GM12878 (cell line): ENCODE data around the gene SELENOP. TPM values are rescaled to one million over a fixed set of nuclear protein-coding genes. Genes with fewer than 3 reads are reported as not detected.

ENCODE experiments used
- ATAC-seq: fragments of 200-7000 bp; cut with Tn5 transposase; 3 replicates; pipeline ENCODE4 v1.9.1; 2020; ENCODE audit warnings: mild to moderate bottlenecking, moderate library complexity
- BruUV-seq: library from RNA; stranded (reverse); fragments of 400-500 nt; replicated peaks from 2 replicates; lab custom pipeline; 2021; lab: Mats Ljungman, UMichigan
- CTCF ChIA-PET: fragments of 300-600 bp; sonication (Branson Sonifier 250); formaldehyde crosslinking; extraction: SDS; loops from one replicate; lab custom pipeline; 2021; ENCODE audit warnings: inconsistent platforms; lab: Yijun Ruan, JAX
- POLR2A ChIA-PET: fragments of 350-600 bp; formaldehyde crosslinking; extraction: SDS; loops from one replicate; lab custom pipeline; 2021; ENCODE audit warnings: inconsistent platforms; lab: Charles Lee
- RAD21 ChIA-PET: fragments of 300-600 bp; sonication (Branson Sonifier 250); formaldehyde crosslinking; loops from one replicate; lab custom pipeline; 2023; ENCODE audit warnings: antibody characterized with exemption; ENCODE audit not compliant: unreplicated experiment; lab: Charles Lee
- SMC1A ChIA-PET: fragments of 300-600 bp; sonication (Branson Sonifier 250); formaldehyde crosslinking; loops from one replicate; lab custom pipeline; 2023; ENCODE audit not compliant: unreplicated experiment, uncharacterized antibody; lab: Charles Lee
- DNase-seq: peaks from one replicate; pipeline ENCODE4 v3.0.0-alpha.2; 2011; ENCODE audit warnings: low read depth, low spot score
- FAIRE-seq: peaks from 3 replicates; lab custom pipeline; 2011; peaks lifted over from hg19 to GRCh38; lab: Jason Lieb, UNC
- H2AFZ ChIP-seq: 2 replicates; pipeline ENCODE4 v1.6.0; 2011; ENCODE audit warnings: low read depth, low read length, control low read depth; ENCODE audit not compliant: control insufficient read depth
- H3K27ac ChIP-seq: 2 replicates; pipeline ENCODE4 v1.5.1; 2011; ENCODE audit warnings: control low read depth; ENCODE audit not compliant: control insufficient read depth, insufficient read depth
- H3K27me3 ChIP-seq, 2 experiments: replicated peaks in 1 of 2; 2 replicates each; pipeline versions ENCODE4 v1.6.0 to v1.6.1; 2011; ENCODE audit warnings: low read length in 1 of 2; ENCODE audit not compliant: control insufficient read depth in 2 of 2, insufficient read depth in 2 of 2
- H3K36me3 ChIP-seq, 2 experiments: 2 replicates each; pipeline ENCODE4 v1.5.1; 2011; ENCODE audit warnings: low read length in 1 of 2; ENCODE audit not compliant: control insufficient read depth in 2 of 2, insufficient read depth in 2 of 2
- H3K4me1 ChIP-seq: 2 replicates; pipeline ENCODE4 v1.6.1; 2011; ENCODE audit warnings: mild to moderate bottlenecking, low read length, moderate library complexity, mixed read lengths; ENCODE audit not compliant: control insufficient read depth, insufficient read depth
- H3K4me2 ChIP-seq: 2 replicates; pipeline ENCODE4 v1.6.0; 2011; ENCODE audit warnings: control low read depth; ENCODE audit not compliant: control insufficient read depth, insufficient read depth
- H3K4me3 ChIP-seq: fragments of 200-600 bp; sonication (generic); 2 replicates; pipeline ENCODE4 v1.5.1; 2016
- H3K79me2 ChIP-seq: 2 replicates; pipeline ENCODE4 v1.6.0; 2011; ENCODE audit warnings: low read length; ENCODE audit not compliant: control insufficient read depth, insufficient read depth
- H3K9ac ChIP-seq: 2 replicates; pipeline ENCODE4 v1.8.0; 2011; ENCODE audit warnings: low read length, control low read depth, mixed read lengths; ENCODE audit not compliant: control insufficient read depth, insufficient read depth
- H3K9me3 ChIP-seq: replicated peaks from 3 replicates; pipeline ENCODE4 v1.5.1; 2011; ENCODE audit warnings: mild to moderate bottlenecking, low read length; ENCODE audit not compliant: control insufficient read depth, insufficient read depth
- H4K20me1 ChIP-seq: 2 replicates; pipeline ENCODE4 v1.6.0; 2011; ENCODE audit not compliant: control insufficient read depth, insufficient read depth
- EGR1 ChIP-seq, 2 experiments: IDR thresholded peaks; 1 replicate in 1 of 2; 2 replicates in 1 of 2; pipeline ENCODE4 v1.6.1; 2011 to 2012; ENCODE audit warnings: low read depth in 2 of 2, low read length in 2 of 2, borderline replicate concordance in 1 of 2, mild to moderate bottlenecking in 1 of 2, moderate library complexity in 1 of 2
- EP300 ChIP-seq, 2 experiments: fragments of 150-350 bp in 1 of 2; IDR thresholded peaks; 2 replicates each; pipeline ENCODE4 v1.6.1; 2011 to 2012; ENCODE audit warnings: low read depth in 2 of 2, low read length in 2 of 2, borderline replicate concordance in 1 of 2, improper control_type of control experiment in 1 of 2, inconsistent platforms in 1 of 2; ENCODE audit not compliant: control insufficient read depth in 1 of 2
- HDAC6 ChIP-seq: fragments of 200-600 bp; sonication (generic); IDR thresholded peaks from one replicate; pipeline ENCODE4 v1.8.0; 2017; ENCODE audit warnings: antibody characterized with exemption; ENCODE audit not compliant: unreplicated experiment
- MTA2 ChIP-seq: fragments of 450-650 bp; IDR thresholded peaks from 2 replicates; pipeline ENCODE4 v1.6.1; 2016; ENCODE audit warnings: low read depth, mild to moderate bottlenecking, moderate library complexity
- POU2F2 ChIP-seq: IDR thresholded peaks from 3 replicates; pipeline ENCODE4 v1.6.1; 2011; ENCODE audit warnings: low read depth, mild to moderate bottlenecking, low read length, borderline replicate concordance
- REST ChIP-seq: IDR thresholded peaks from 2 replicates; pipeline ENCODE4 v1.6.1; 2012; ENCODE audit warnings: mild to moderate bottlenecking, low read depth, low read length
- WGBS: methylation state at CpG from one replicate; pipeline ENCODE4 v1.1.6; 2016; ENCODE audit warnings: low lambda C conversion rate; ENCODE audit not compliant: insufficient replicate concordance, insufficient coverage; ENCODE audit errors: missing lambda C conversion rate; 5-methylcytosine and 5-hydroxymethylcytosine counted together
- in situ Hi-C: fragments of 300-500 bp; cut with MboI; formaldehyde crosslinking; loops from 9 replicates; pipeline ENCODE4 v1.14.3; 2018; ENCODE audit warnings: mixed read lengths
- intact Hi-C: fragments of 100-400 bp; cut with micrococcal nuclease; formaldehyde crosslinking; loops from one replicate; pipeline ENCODE4 v1.14.2; 2022; ENCODE audit not compliant: unreplicated experiment
- polyA plus RNA-seq, 11 experiments: library from polyadenylated mRNA; depleted of rRNA in 4 of 11; unstranded in 6 of 11; stranded (reverse) in 5 of 11; fragments of >200 nt; fragmentation: Nextera tagmentation in 4 of 11; fragmentation: Illumina TruSeq in 1 of 11; extraction: Ambion mirVana in 4 of 11; extraction: Trizol in 1 of 11; gene quantifications; 1 replicate in 1 of 11; 2 replicates in 10 of 11; pipeline versions ENCODE4 v1.2.1 to v1.2.3, GENCODE V29; 2011 to 2016; ENCODE audit warnings: inconsistent platforms in 2 of 11, missing spikeins in 2 of 11, low read depth in 1 of 11
- total RNA-seq, 4 experiments: library from RNA; depleted of rRNA in 3 of 4; stranded (reverse); fragments of >200 nt in 3 of 4; fragmentation: Illumina TruSeq in 1 of 4; extraction: Trizol in 1 of 4; gene quantifications; 2 replicates each; pipeline versions ENCODE4 v1.2.1 to v1.2.3, GENCODE V29; 2013 to 2021

SELENOP gene
- total and polyA plus RNA-seq, 10 of the 15 experiments (the other 5 are each of a cell fraction or from before 2014, with no cell fraction given), result 0.08 to 5.1 (median 0.88) TPM; not detected in 3

GRCh38 chr5:42839196-42839595, 27.5 kb upstream of the SELENOP start (continued):
- no peak for TF ChIP-seq REST

- in situ Hi-C loops, result no loop called here
- CTCF ChIA-PET, result interaction anchor here (1.3 to 1.9 kb wide), 3 partner anchors 11 to 71 kb away, joined by 3 to 5 read pairs (median 4); no protein-coding TSS in a partner anchor
- no peak for DNase-seq
Measured at GRCh38 chr5:42837601-42838000, 25.9 kb upstream of the SELENOP start.

More at GRCh38 chr5:42837601-42838000, 25.9 kb upstream of the SELENOP start:
- no peak for ATAC-seq
- SMC1A ChIA-PET, result interaction anchor here (0.7 to 1.5 kb wide), 4 partner anchors 11 to 41 kb away, joined by 3 to 4 read pairs (median 3); no protein-coding TSS in a partner anchor
- no peaks in the 10 kb centered on the region for H3K79me2 ChIP-seq
- no peak overlapping the region for H3K4me3 ChIP-seq
- H3K9me3 ChIP-seq, result no peaks in the 10 kb centered on the region
- BruUV-seq, result no TSS peak
- POLR2A ChIA-PET, result interaction anchor here (1.3 kb wide), 1 partner anchor 15 kb away, joined by 3 read pairs; no protein-coding TSS in a partner anchor
- no peaks in the 10 kb centered on the region for H3K4me1 ChIP-seq
- H2AFZ ChIP-seq, result no peak overlapping the region
- intact Hi-C loops, result no loop called here
- H4K20me1 ChIP-seq, result no peaks in the 10 kb centered on the region
- 25% methylated on average over 3 of the region's 3 CpGs for WGBS
- no peak overlapping the region for H3K27ac ChIP-seq
- no peak overlapping the region for H3K4me2 ChIP-seq
- H3K36me3 ChIP-seq, result no peaks in the 10 kb centered on the region
- FAIRE-seq, result no peak
- 0 out of 4 replicates have a peak, but pooled peaks cover 0 to 2% of the 10 kb centered on the region in 2 experiments for H3K27me3 ChIP-seq
- RAD21 ChIA-PET, result no interaction called here
- H3K9ac ChIP-seq, result no peak overlapping the region
- TF ChIP-seq MTA2 (no peak), EP300 (IDR thresholded peaks at IDR 0.05; ENCODE audit: borderline replicate concordance in 1 of 2, control insufficient read depth in 1 of 2, low read depth in 2 of 2, low read length in 2 of 2) (no peak), HDAC6 (no peak), EGR1 (IDR thresholded peaks at IDR 0.05; ENCODE audit: borderline replicate concordance in 1 of 2, low read depth in 2 of 2, low read length in 2 of 2) (no peak), POU2F2 (no peak)
